T-cell (primary cell): ENCODE data around the gene TBC1D3B. TPM values are rescaled to one million over a fixed set of nuclear protein-coding genes. Genes with fewer than 3 reads are reported as not detected.
"Not testable (repeated sequence)": the region's sequence is repeated elsewhere in the genome, so short reads cannot be mapped to it uniquely, and the experiment has no call there.

Experiments used
- ATAC-seq, 4 experiments: fragments of 200-7000 bp in 3 of 4; fragments of 150-1000 bp in 1 of 4; cut with Tn5 transposase; replicated peaks in 1 of 4; 1 replicate in 3 of 4; 2 replicates in 1 of 4; pipeline ENCODE4 v1.10.0; 2021; ENCODE audit warnings: moderate library complexity in 3 of 4, mild to moderate bottlenecking in 2 of 4, moderate number of reproducible peaks in 1 of 4
- CTCF ChIA-PET, 2 donors: fragments of 300-600 bp; sonication (Branson Sonifier 250); formaldehyde crosslinking; loops; one replicate each; lab custom pipeline; 2022; ENCODE audit warnings: antibody characterized with exemption in 2 of 2; lab: Charles Lee
- POLR2A ChIA-PET, 2 donors: fragments of 300-600 bp; sonication (Branson Sonifier 250); formaldehyde crosslinking; loops; one replicate each; lab custom pipeline; 2022; ENCODE audit warnings: antibody characterized with exemption in 2 of 2; lab: Charles Lee
- DNase-seq, 35 experiments: peaks; one replicate each; pipeline versions ENCODE4 v3.0.0 to v3.0.0-alpha.2; 2013 to 2023
- H3K27ac ChIP-seq: one replicate; pipeline ENCODE4 v1.5.1; 2013; ENCODE audit warnings: low read length
- H3K27me3 ChIP-seq, 2 experiments: replicated peaks in 1 of 2; 1 replicate in 1 of 2; 2 replicates in 1 of 2; pipeline versions ENCODE4 v1.6.1 to v1.7.0; 2013; ENCODE audit warnings: low read length in 1 of 2, mixed read lengths in 1 of 2; ENCODE audit not compliant: control insufficient read depth in 2 of 2, insufficient read depth in 2 of 2; ENCODE audit errors: extremely low read depth in 1 of 2
- H3K36me3 ChIP-seq, 2 donors: 1 replicate in 1 of 2; 2 replicates in 1 of 2; pipeline versions ENCODE4 v1.6.1 to v1.7.0; 2013; ENCODE audit warnings: low read length in 1 of 2; ENCODE audit not compliant: control insufficient read depth in 2 of 2, insufficient read depth in 1 of 2; ENCODE audit errors: extremely low read depth in 1 of 2
- H3K4me1 ChIP-seq, 2 experiments: 1 replicate in 1 of 2; 2 replicates in 1 of 2; pipeline versions ENCODE4 v1.6.1 to v1.7.0; 2013; ENCODE audit warnings: low read length in 2 of 2, mixed read lengths in 1 of 2; ENCODE audit not compliant: insufficient read depth in 2 of 2, control insufficient read depth in 1 of 2; ENCODE audit errors: extremely low read depth in 1 of 2
- H3K4me3 ChIP-seq, 2 donors: 1 replicate in 1 of 2; 2 replicates in 1 of 2; pipeline versions ENCODE4 v1.5.1 to v1.7.0; 2013; ENCODE audit warnings: mild to moderate bottlenecking in 2 of 2, low read length in 1 of 2, moderate library complexity in 1 of 2; ENCODE audit not compliant: control insufficient read depth in 1 of 2; ENCODE audit errors: extremely low read depth in 1 of 2
- H3K9me3 ChIP-seq: 2 replicates; pipeline ENCODE4 v1.7.0; 2013
- H3K27ac Mint-ChIP-seq, 2 donors: one replicate each; pipeline ENCODE4 v1.8.0; 2020 to 2021; ENCODE audit warnings: mild to moderate bottlenecking in 2 of 2, mixed read lengths in 2 of 2
- H3K27me3 Mint-ChIP-seq, 2 donors: one replicate each; pipeline ENCODE4 v1.8.0; 2021 to 2022; ENCODE audit warnings: mixed read lengths in 2 of 2
- H3K36me3 Mint-ChIP-seq: one replicate; pipeline ENCODE4 v1.8.0; 2021; ENCODE audit warnings: mixed read lengths
- H3K4me1 Mint-ChIP-seq, 3 donors: one replicate each; pipeline ENCODE4 v1.8.0; 2020 to 2022; ENCODE audit warnings: mixed read lengths in 3 of 3, mild to moderate bottlenecking in 1 of 3
- H3K4me3 Mint-ChIP-seq, 3 donors: one replicate each; pipeline ENCODE4 v1.8.0; 2020 to 2022; ENCODE audit warnings: mild to moderate bottlenecking in 3 of 3, mixed read lengths in 3 of 3, moderate library complexity in 3 of 3
- H3K9me3 Mint-ChIP-seq, 3 donors: one replicate each; pipeline ENCODE4 v1.8.0; 2020 to 2022; ENCODE audit warnings: mixed read lengths in 3 of 3
- WGBS: methylation state at CpG from one replicate; pipeline ENCODE4 v1.1.5; 2013; ENCODE audit warnings: missing lambda C conversion rate; ENCODE audit not compliant: insufficient coverage; 5-methylcytosine and 5-hydroxymethylcytosine counted together
- total RNA-seq, 35 experiments: library from RNA in 6 of 35; stranded (reverse) in 6 of 35; fragments of 120-200 nt in 1 of 35; gene quantifications; one replicate each; pipeline versions ENCODE4 v1.2.1 to v1.2.4 and lab custom pipeline; 2013 to 2026

Gene TBC1D3B
- total RNA-seq, 5 donors from 2014 or later (not counting 1 experiment from before 2014, with no cell fraction given) = 6.1 to 13.7 (median 12.2) TPM

GRCh38 chr17:36201506-36201905 is 25.1 kb upstream of the TBC1D3B start:
- H3K36me3 Mint-ChIP-seq, H3K27me3 ChIP-seq, H3K4me3 Mint-ChIP-seq, H3K9me3 Mint-ChIP-seq, POLR2A ChIA-PET, H3K4me3 ChIP-seq, H3K9me3 ChIP-seq, DNase-seq, H3K27ac ChIP-seq, H3K36me3 ChIP-seq, CTCF ChIA-PET: not testable (repeated sequence)
- no CpG with 5 or more reads among the region's 8 CpGs for WGBS
- peaks cover 0 to 53% of the 10 kb centered on the region in 2 experiments for H3K4me1 ChIP-seq
- H3K27ac Mint-ChIP-seq = peak overlapping the region; percentile 30 to 51
- peaks cover 19 to 23% of the 10 kb centered on the region in 2 donors for H3K27me3 Mint-ChIP-seq
- H3K4me1 Mint-ChIP-seq = peaks cover 4 to 55% (median 34%) of the 10 kb centered on the region in 3 donors
- ATAC-seq = peak in 1 of 4 experiments; percentile 10

GRCh38 chr17:36201102-36201501 is 24.7 kb upstream of the TBC1D3B start:
- H3K36me3 ChIP-seq, H3K27me3 ChIP-seq, H3K9me3 Mint-ChIP-seq, DNase-seq, POLR2A ChIA-PET, H3K36me3 Mint-ChIP-seq, H3K4me3 ChIP-seq, H3K4me3 Mint-ChIP-seq, CTCF ChIA-PET, H3K27ac ChIP-seq, H3K9me3 ChIP-seq, ATAC-seq: not testable (repeated sequence)
- peaks cover 19 to 27% of the 10 kb centered on the region in 2 donors for H3K27me3 Mint-ChIP-seq
- peaks cover 0 to 54% of the 10 kb centered on the region in 2 experiments for H3K4me1 ChIP-seq
- peak overlapping the region in 1 of 2 donors; percentile 41 for H3K27ac Mint-ChIP-seq
- peaks cover 8 to 55% (median 36%) of the 10 kb centered on the region in 3 donors for H3K4me1 Mint-ChIP-seq
- WGBS = 80% methylated on average over 2 of the region's 4 CpGs

GRCh38 chr17:36198831-36199465 is 22.5 kb upstream of the TBC1D3B start:
- Mint-ChIP-seq H3K27me3 (peaks cover 21 to 38% of the 10 kb centered on the region in 2 donors), H3K27ac (peak overlapping the region; percentile 58 to 68)

GRCh38 chr17:36197387-36197703 is 20.9 kb upstream of the TBC1D3B start:
- Histone ChIP-seq H3K36me3 (no peaks in the 10 kb centered on the region), H3K27ac (no peak overlapping the region), H3K9me3 (no peaks in the 10 kb centered on the region), H3K4me3 (no peak overlapping the region), H3K27me3 (peaks cover 0 to 3% of the 10 kb centered on the region in 2 experiments), H3K4me1 (peaks cover 0 to 54% of the 10 kb centered on the region in 2 experiments)
- POLR2A ChIA-PET = no interaction called here
- no peaks in the 10 kb centered on the region for H3K9me3 Mint-ChIP-seq
- ATAC-seq = no peak
- H3K27ac Mint-ChIP-seq = peak overlapping the region; percentile 33 to 53
- peaks cover 21 to 36% of the 10 kb centered on the region in 2 donors for H3K27me3 Mint-ChIP-seq
- CTCF ChIA-PET = interaction anchor here in 1 of 2 donors (0.7 kb wide), 1 partner anchor 387 kb away, joined by 5 read pairs; no protein-coding TSS in a partner anchor
- WGBS = no CpG with 5 or more reads among the region's 4 CpGs
- DNase-seq = peak in 1 of 35 experiments; percentile 37
- peak overlapping the region in 1 of 3 donors; percentile 14 for H3K4me3 Mint-ChIP-seq
- peaks cover 8 to 55% (median 38%) of the 10 kb centered on the region in 3 donors for H3K4me1 Mint-ChIP-seq
- H3K36me3 Mint-ChIP-seq = no peaks in the 10 kb centered on the region

More at GRCh38 chr17:36198831-36199465, 22.5 kb upstream of the TBC1D3B start:
- H3K36me3 ChIP-seq = no peaks in the 10 kb centered on the region
- H3K4me1 Mint-ChIP-seq = peaks cover 8 to 55% (median 38%) of the 10 kb centered on the region in 3 donors
- CTCF ChIA-PET = no interaction called here
- H3K4me3 ChIP-seq = no peak overlapping the region
- WGBS = 100% methylated on average over 1 of the region's 7 CpGs
- DNase-seq = peak in 6 of 35 experiments; percentile 26 to 73 (median 38)
- peaks cover 0 to 3% of the 10 kb centered on the region in 2 experiments for H3K27me3 ChIP-seq
- H3K27ac ChIP-seq = no peak overlapping the region
- no peaks in the 10 kb centered on the region for H3K9me3 Mint-ChIP-seq
- no peak overlapping the region for H3K4me3 Mint-ChIP-seq
- H3K36me3 Mint-ChIP-seq = no peaks in the 10 kb centered on the region
- peaks cover 0 to 62% of the 10 kb centered on the region in 2 experiments for H3K4me1 ChIP-seq
- H3K9me3 ChIP-seq = no peaks in the 10 kb centered on the region
- peak in 1 of 4 experiments; percentile 71 for ATAC-seq
- POLR2A ChIA-PET = no interaction called here

- H3K4me3 Mint-ChIP-seq = peak overlapping the region in 1 of 3 donors; percentile 33
- DNase-seq = no peak
- Histone ChIP-seq H3K4me1 (peaks cover 0 to 54% of the 10 kb centered on the region in 2 experiments), H3K9me3 (no peaks in the 10 kb centered on the region), H3K27ac (no peak overlapping the region), H3K4me3 (no peak overlapping the region), H3K36me3 (no peaks in the 10 kb centered on the region), H3K27me3 (peaks cover 0 to 3% of the 10 kb centered on the region in 2 experiments)
- no CpG with 5 or more reads among the region's 3 CpGs for WGBS
- ChIA-PET POLR2A (no interaction called here), CTCF (no interaction called here)
- no peak for ATAC-seq
- H3K27me3 Mint-ChIP-seq = peaks cover 21 to 35% of the 10 kb centered on the region in 2 donors
- peaks cover 8 to 54% (median 36%) of the 10 kb centered on the region in 3 donors for H3K4me1 Mint-ChIP-seq
- peak overlapping the region; percentile 57 to 74 for H3K27ac Mint-ChIP-seq
- H3K36me3 Mint-ChIP-seq = no peaks in the 10 kb centered on the region
- H3K9me3 Mint-ChIP-seq = no peaks in the 10 kb centered on the region
Observed at GRCh38 chr17:36196131-36196486, 19.7 kb upstream of the TBC1D3B start.

- peak overlapping the region; percentile 57 to 69 for H3K27ac Mint-ChIP-seq
- CTCF ChIA-PET = interaction anchor here in 1 of 2 donors (0.6 kb wide), 1 partner anchor 252 kb away, joined by 3 read pairs; no protein-coding TSS in a partner anchor
Observed at GRCh38 chr17:36195434-36196130, 19.1 kb upstream of the TBC1D3B start.

More at GRCh38 chr17:36195434-36196130, 19.1 kb upstream of the TBC1D3B start:
- Histone ChIP-seq H3K27ac (no peak overlapping the region), H3K9me3 (no peaks in the 10 kb centered on the region), H3K36me3 (no peaks in the 10 kb centered on the region), H3K27me3 (peaks cover 0 to 3% of the 10 kb centered on the region in 2 experiments), H3K4me3 (no peak overlapping the region), H3K4me1 (peaks cover 0 to 59% of the 10 kb centered on the region in 2 experiments)
- no peaks in the 10 kb centered on the region for H3K9me3 Mint-ChIP-seq
- no peak for ATAC-seq
- POLR2A ChIA-PET = no interaction called here
- peaks cover 8 to 57% (median 40%) of the 10 kb centered on the region in 3 donors for H3K4me1 Mint-ChIP-seq
- H3K36me3 Mint-ChIP-seq = no peaks in the 10 kb centered on the region
- peaks cover 21 to 36% of the 10 kb centered on the region in 2 donors for H3K27me3 Mint-ChIP-seq
- DNase-seq = no peak
- H3K4me3 Mint-ChIP-seq = peak overlapping the region in 1 of 3 donors; percentile 34
- WGBS = 80% methylated on average over 1 of the region's 10 CpGs
